T-cell (primary cell): ENCODE data around the gene TAMALIN. TPM values are rescaled to one million over a fixed set of nuclear protein-coding genes. Genes with fewer than 3 reads are reported as not detected.

ENCODE experiments used
- ATAC-seq, 4 experiments: fragments of 200-7000 bp in 3 of 4; fragments of 150-1000 bp in 1 of 4; cut with Tn5 transposase; replicated peaks in 1 of 4; 1 replicate in 3 of 4; 2 replicates in 1 of 4; pipeline ENCODE4 v1.10.0; 2021; ENCODE audit warnings: moderate library complexity in 3 of 4, mild to moderate bottlenecking in 2 of 4, moderate number of reproducible peaks in 1 of 4
- CTCF ChIA-PET, 2 donors: fragments of 300-600 bp; sonication (Branson Sonifier 250); formaldehyde crosslinking; loops; one replicate each; lab custom pipeline; 2022; ENCODE audit warnings: antibody characterized with exemption in 2 of 2; lab: Charles Lee
- POLR2A ChIA-PET, 2 donors: fragments of 300-600 bp; sonication (Branson Sonifier 250); formaldehyde crosslinking; loops; one replicate each; lab custom pipeline; 2022; ENCODE audit warnings: antibody characterized with exemption in 2 of 2; lab: Charles Lee
- DNase-seq, 35 experiments: peaks; one replicate each; pipeline versions ENCODE4 v3.0.0 to v3.0.0-alpha.2; 2013 to 2023
- H3K27ac ChIP-seq: one replicate; pipeline ENCODE4 v1.5.1; 2013; ENCODE audit warnings: low read length
- H3K27me3 ChIP-seq, 2 experiments: replicated peaks in 1 of 2; 1 replicate in 1 of 2; 2 replicates in 1 of 2; pipeline versions ENCODE4 v1.6.1 to v1.7.0; 2013; ENCODE audit warnings: low read length in 1 of 2, mixed read lengths in 1 of 2; ENCODE audit not compliant: control insufficient read depth in 2 of 2, insufficient read depth in 2 of 2; ENCODE audit errors: extremely low read depth in 1 of 2
- H3K36me3 ChIP-seq, 2 donors: 1 replicate in 1 of 2; 2 replicates in 1 of 2; pipeline versions ENCODE4 v1.6.1 to v1.7.0; 2013; ENCODE audit warnings: low read length in 1 of 2; ENCODE audit not compliant: control insufficient read depth in 2 of 2, insufficient read depth in 1 of 2; ENCODE audit errors: extremely low read depth in 1 of 2
- H3K4me1 ChIP-seq, 2 experiments: 1 replicate in 1 of 2; 2 replicates in 1 of 2; pipeline versions ENCODE4 v1.6.1 to v1.7.0; 2013; ENCODE audit warnings: low read length in 2 of 2, mixed read lengths in 1 of 2; ENCODE audit not compliant: insufficient read depth in 2 of 2, control insufficient read depth in 1 of 2; ENCODE audit errors: extremely low read depth in 1 of 2
- H3K4me3 ChIP-seq, 2 donors: 1 replicate in 1 of 2; 2 replicates in 1 of 2; pipeline versions ENCODE4 v1.5.1 to v1.7.0; 2013; ENCODE audit warnings: mild to moderate bottlenecking in 2 of 2, low read length in 1 of 2, moderate library complexity in 1 of 2; ENCODE audit not compliant: control insufficient read depth in 1 of 2; ENCODE audit errors: extremely low read depth in 1 of 2
- H3K9me3 ChIP-seq: 2 replicates; pipeline ENCODE4 v1.7.0; 2013
- H3K27ac Mint-ChIP-seq, 2 donors: one replicate each; pipeline ENCODE4 v1.8.0; 2020 to 2021; ENCODE audit warnings: mild to moderate bottlenecking in 2 of 2, mixed read lengths in 2 of 2
- H3K27me3 Mint-ChIP-seq, 2 donors: one replicate each; pipeline ENCODE4 v1.8.0; 2021 to 2022; ENCODE audit warnings: mixed read lengths in 2 of 2
- H3K36me3 Mint-ChIP-seq: one replicate; pipeline ENCODE4 v1.8.0; 2021; ENCODE audit warnings: mixed read lengths
- H3K4me1 Mint-ChIP-seq, 3 donors: one replicate each; pipeline ENCODE4 v1.8.0; 2020 to 2022; ENCODE audit warnings: mixed read lengths in 3 of 3, mild to moderate bottlenecking in 1 of 3
- H3K4me3 Mint-ChIP-seq, 3 donors: one replicate each; pipeline ENCODE4 v1.8.0; 2020 to 2022; ENCODE audit warnings: mild to moderate bottlenecking in 3 of 3, mixed read lengths in 3 of 3, moderate library complexity in 3 of 3
- H3K9me3 Mint-ChIP-seq, 3 donors: one replicate each; pipeline ENCODE4 v1.8.0; 2020 to 2022; ENCODE audit warnings: mixed read lengths in 3 of 3
- WGBS: methylation state at CpG from one replicate; pipeline ENCODE4 v1.1.5; 2013; ENCODE audit warnings: missing lambda C conversion rate; ENCODE audit not compliant: insufficient coverage; 5-methylcytosine and 5-hydroxymethylcytosine counted together
- total RNA-seq, 35 experiments: library from RNA in 6 of 35; stranded (reverse) in 6 of 35; fragments of 120-200 nt in 1 of 35; gene quantifications; one replicate each; pipeline versions ENCODE4 v1.2.1 to v1.2.4 and lab custom pipeline; 2013 to 2026

TAMALIN gene
- total RNA-seq, 5 donors from 2014 or later (not counting 1 experiment from before 2014, with no cell fraction given), result 31.7 to 480 (median 38.4) TPM

GRCh38 chr12:52049286-52049685 lies 42.5 kb downstream of the TAMALIN start:
- peaks cover 0 to 4% of the 10 kb centered on the region in 2 donors for H3K27me3 Mint-ChIP-seq
- H3K9me3 Mint-ChIP-seq, result no peaks in the 10 kb centered on the region
- no peaks in the 10 kb centered on the region for H3K36me3 Mint-ChIP-seq
- Histone ChIP-seq H3K36me3 (no peaks in the 10 kb centered on the region), H3K9me3 (no peaks in the 10 kb centered on the region), H3K27ac (no peak overlapping the region), H3K4me3 (no peak overlapping the region), H3K27me3 (peaks cover 0 to 29% of the 10 kb centered on the region in 2 experiments), H3K4me1 (peaks cover 23 to 44% of the 10 kb centered on the region in 2 experiments)
- CTCF ChIA-PET, result interaction anchor here in 1 of 2 donors (1.1 kb wide), 1 partner anchor 17 kb away, joined by 3 read pairs; no protein-coding TSS in a partner anchor
- POLR2A ChIA-PET, result interaction anchor here in 1 of 2 donors (0.8 kb wide), 1 partner anchor 25 kb away, joined by 8 read pairs; no protein-coding TSS in a partner anchor
- WGBS, result 94% methylated on average over 2 of the region's 4 CpGs
- peak overlapping the region; percentile 88 to 90 (median 89) for H3K4me3 Mint-ChIP-seq
- no peak for DNase-seq
- ATAC-seq, result no peak
- peaks cover 34 to 45% (median 41%) of the 10 kb centered on the region in 3 donors for H3K4me1 Mint-ChIP-seq
- peak overlapping the region; percentile 29 to 41 for H3K27ac Mint-ChIP-seq

GRCh38 chr12:52049688-52050087 lies 42.9 kb downstream of the TAMALIN start:
- Histone ChIP-seq H3K27ac (no peak overlapping the region), H3K36me3 (no peaks in the 10 kb centered on the region), H3K9me3 (no peaks in the 10 kb centered on the region), H3K27me3 (peaks cover 0 to 27% of the 10 kb centered on the region in 2 experiments), H3K4me3 (no peak overlapping the region), H3K4me1 (peaks cover 23 to 44% of the 10 kb centered on the region in 2 experiments)
- CTCF ChIA-PET, result no interaction called here
- Mint-ChIP-seq H3K36me3 (no peaks in the 10 kb centered on the region), H3K4me3 (peak overlapping the region; percentile 88 to 90 (median 89)), H3K4me1 (peaks cover 34 to 43% (median 41%) of the 10 kb centered on the region in 3 donors), H3K27me3 (peaks cover 0 to 4% of the 10 kb centered on the region in 2 donors), H3K27ac (peak overlapping the region; percentile 29 to 41), H3K9me3 (no peaks in the 10 kb centered on the region)
- WGBS, result 89% methylated on average over 1 of the region's 5 CpGs
- DNase-seq, result no peak
- POLR2A ChIA-PET, result no interaction called here
- ATAC-seq, result no peak

- H3K9me3 Mint-ChIP-seq, result no peaks in the 10 kb centered on the region
- ChIA-PET POLR2A (interaction anchor here (0.6 to 2.8 kb wide), 4 partner anchors 11 to 25 kb away, joined by 3 to 16 read pairs (median 9); no protein-coding TSS in a partner anchor), CTCF (interaction anchor here in 1 of 2 donors (1.3 to 4.3 kb wide), 4 partner anchors 16 to 24 kb away, joined by 4 to 43 read pairs (median 14); partner anchors contain the start of gene ATG101)
- Histone ChIP-seq H3K4me1 (peaks cover 23 to 44% of the 10 kb centered on the region in 2 experiments), H3K36me3 (peaks cover 0 to 3% of the 10 kb centered on the region in 2 donors), H3K27me3 (peaks cover 0 to 24% of the 10 kb centered on the region in 2 experiments), H3K4me3 (peak overlapping the region; percentile 84 to 91), H3K27ac (peak overlapping the region; percentile 99), H3K9me3 (no peaks in the 10 kb centered on the region)
- 30% methylated on average over 11 of the region's 16 CpGs for WGBS
- peak in 1 of 4 experiments; percentile 0 for ATAC-seq
- peaks cover 0 to 4% of the 10 kb centered on the region in 2 donors for H3K27me3 Mint-ChIP-seq
- no peaks in the 10 kb centered on the region for H3K36me3 Mint-ChIP-seq
- H3K4me1 Mint-ChIP-seq, result peaks cover 34 to 42% (median 41%) of the 10 kb centered on the region in 3 donors
- peak overlapping the region; percentile 88 to 90 (median 89) for H3K4me3 Mint-ChIP-seq
- DNase-seq, result peak in 3 of 35 experiments; percentile 13 to 64 (median 47)
- H3K27ac Mint-ChIP-seq, result peak overlapping the region; percentile 22 to 39
These were observed 43.5 kb downstream of the TAMALIN start for GRCh38 chr12:52050116-52050757.

- peaks cover 0 to 3% of the 10 kb centered on the region in 2 donors for H3K36me3 ChIP-seq
- CTCF ChIA-PET, result interaction anchor here (0.7 to 4.3 kb wide), 5 partner anchors 15 to 26 kb away, joined by 3 to 43 read pairs (median 6); partner anchors contain the start of gene ATG101 (in 1 of the 2)
- peak within 1 kb of the TSS; percentile 91 to 93 for H3K27ac Mint-ChIP-seq
- H3K9me3 Mint-ChIP-seq, result no peaks in the 10 kb centered on the region
- peaks cover 0 to 18% of the 10 kb centered on the region in 2 experiments for H3K27me3 ChIP-seq
- H3K27ac ChIP-seq, result peak within 1 kb of the TSS; percentile 99
- WGBS, result under 1% methylated on average over 52 of the region's 77 CpGs
- peak; percentile 85 to 92 (median 90) for ATAC-seq
- peaks cover 34 to 41% (median 38%) of the 10 kb centered on the region in 3 donors for H3K4me1 Mint-ChIP-seq
- H3K4me1 ChIP-seq, result peaks cover 19 to 39% of the 10 kb centered on the region in 2 experiments
- peak within 1 kb of the TSS; percentile 91 for H3K4me3 ChIP-seq
- H3K4me3 Mint-ChIP-seq, result peak within 1 kb of the TSS; percentile 88 to 90 (median 89)
- peaks cover 0 to 4% of the 10 kb centered on the region in 2 donors for H3K27me3 Mint-ChIP-seq
- peak; percentile 94 to 100 (median 99) for DNase-seq
- no peaks in the 10 kb centered on the region for H3K36me3 Mint-ChIP-seq
- POLR2A ChIA-PET, result interaction anchor here (0.6 to 2.8 kb wide), 6 partner anchors 12 to 44 kb away, joined by 3 to 16 read pairs (median 4); partner anchors contain the start of gene TAMALIN (in 1 of the 2)
- no peaks in the 10 kb centered on the region for H3K9me3 ChIP-seq
These were observed 44.2 kb downstream of the TAMALIN start, which contains the start of gene NR4A1 for GRCh38 chr12:52050758-52051541. Gene NR4A1, plus strand, starts transcription at chr12:52051442. Its CDS starts 2,887 bp downstream, at chr12:52054329.

GRCh38 chr12:52052468-52053186 lies 45.9 kb downstream of the TAMALIN start:
- WGBS, result no CpG with 5 or more reads among the region's 7 CpGs
- H3K4me1 Mint-ChIP-seq, result peaks cover 34 to 41% (median 38%) of the 10 kb centered on the region in 3 donors
- Histone ChIP-seq H3K9me3 (no peaks in the 10 kb centered on the region), H3K27me3 (peaks cover 0 to 11% of the 10 kb centered on the region in 2 experiments), H3K36me3 (peaks cover 0 to 6% of the 10 kb centered on the region in 2 donors), H3K27ac (peak overlapping the region; percentile 98), H3K4me1 (peaks cover 17 to 33% of the 10 kb centered on the region in 2 experiments), H3K4me3 (peak overlapping the region; percentile 89 to 91)
- no peaks in the 10 kb centered on the region for H3K36me3 Mint-ChIP-seq
- peak in 10 of 35 experiments; percentile 17 to 61 (median 35) for DNase-seq
- peaks cover 0 to 4% of the 10 kb centered on the region in 2 donors for H3K27me3 Mint-ChIP-seq
- H3K27ac Mint-ChIP-seq, result peak overlapping the region; percentile 32 to 93
- H3K9me3 Mint-ChIP-seq, result no peaks in the 10 kb centered on the region
- ATAC-seq, result peak in 1 of 4 experiments; percentile 4
- CTCF ChIA-PET, result interaction anchor here (1.3 to 4.3 kb wide), 2 partner anchors 18 to 27 kb away, joined by 4 to 43 read pairs; partner anchors contain the start of gene ATG101 (in 1 of the 2)
- peak overlapping the region; percentile 88 to 90 (median 89) for H3K4me3 Mint-ChIP-seq
- POLR2A ChIA-PET, result interaction anchor here in 1 of 2 donors (2.8 kb wide), 1 partner anchor 27 kb away, joined by 16 read pairs; no protein-coding TSS in a partner anchor
